Parathyroid adenoma (tissue), 2 donors: ENCODE data around the gene CCNE1.

Experiments
- H2AFZ ChIP-seq: fragments of 300-600 bp; sonication (generic); one replicate; pipeline ENCODE4 v1.7.0; 2017; ENCODE audit warnings: antibody characterized with exemption, mild to moderate bottlenecking
- H3K27ac ChIP-seq: fragments of 300-600 bp; sonication (generic); one replicate; pipeline ENCODE4 v1.7.0; 2017
- H3K27me3 ChIP-seq: fragments of 300-600 bp; sonication (generic); one replicate; pipeline ENCODE4 v1.7.0; 2017; ENCODE audit warnings: low read length; ENCODE audit not compliant: control insufficient read depth, insufficient read depth
- H3K36me3 ChIP-seq: fragments of 300-600 bp; sonication (generic); one replicate; pipeline ENCODE4 v1.7.0; 2017; ENCODE audit warnings: low read length; ENCODE audit not compliant: control insufficient read depth, insufficient read depth
- H3K4me1 ChIP-seq: fragments of 300-600 bp; sonication (generic); one replicate; pipeline ENCODE4 v1.7.0; 2017; ENCODE audit warnings: control low read depth
- H3K4me2 ChIP-seq: fragments of 300-600 bp; sonication (generic); one replicate; pipeline ENCODE4 v1.7.0; 2017; ENCODE audit warnings: low read length
- H3K4me3 ChIP-seq: fragments of 300-600 bp; sonication (generic); one replicate; pipeline ENCODE4 v1.7.0; 2017; ENCODE audit warnings: low read depth, low read length
- H3K79me2 ChIP-seq: fragments of 300-600 bp; sonication (generic); one replicate; pipeline ENCODE4 v1.7.0; 2017; ENCODE audit warnings: control low read depth
- H3K9ac ChIP-seq: fragments of 300-600 bp; sonication (generic); one replicate; pipeline ENCODE4 v1.7.0; 2017; ENCODE audit warnings: mild to moderate bottlenecking
- H3K9me3 ChIP-seq: fragments of 300-600 bp; sonication (generic); one replicate; pipeline ENCODE4 v1.7.0; 2017; ENCODE audit warnings: low read length; ENCODE audit not compliant: control insufficient read depth
- CTCF ChIP-seq: fragments of 300-600 bp; sonication (generic); IDR thresholded peaks from one replicate; pipeline ENCODE4 v1.7.0; 2017; ENCODE audit warnings: antibody characterized with exemption, mild to moderate bottlenecking
- donor health status: primary hyperparathyroidism.

The CCNE1 gene

GRCh38 chr19:29855087-29855486, 43.3 kb downstream of the CCNE1 start:
- no peak overlapping the region for H2AFZ ChIP-seq
- H3K4me1 ChIP-seq, result no peaks in the 10 kb centered on the region
- no peaks in the 10 kb centered on the region for H3K9me3 ChIP-seq
- H3K27me3 ChIP-seq, result no peaks in the 10 kb centered on the region
- no peak overlapping the region for H3K4me2 ChIP-seq
- H3K4me3 ChIP-seq, result no peak overlapping the region
- H3K79me2 ChIP-seq, result no peaks in the 10 kb centered on the region
- no peak overlapping the region for H3K9ac ChIP-seq
- H3K36me3 ChIP-seq, result no peaks in the 10 kb centered on the region
- no peak for TF ChIP-seq CTCF
- no peak overlapping the region for H3K27ac ChIP-seq

- no peak overlapping the region for H3K9ac ChIP-seq
Measured at GRCh38 chr19:29855741-29856500, 44.1 kb downstream of the CCNE1 start.

GRCh38 chr19:29858000-29858596, 46.3 kb downstream of the CCNE1 start:
- H3K4me2 ChIP-seq, result no peak overlapping the region
- no peak overlapping the region for H3K9ac ChIP-seq
- no peaks in the 10 kb centered on the region for H3K9me3 ChIP-seq
- no peaks in the 10 kb centered on the region for H3K36me3 ChIP-seq
- no peak overlapping the region for H3K4me3 ChIP-seq
- peak; percentile 58 for TF ChIP-seq CTCF
- H3K4me1 ChIP-seq, result no peaks in the 10 kb centered on the region
- H3K27me3 ChIP-seq, result no peaks in the 10 kb centered on the region
- H3K79me2 ChIP-seq, result no peaks in the 10 kb centered on the region
- H3K27ac ChIP-seq, result no peak overlapping the region
- H2AFZ ChIP-seq, result no peak overlapping the region

More at GRCh38 chr19:29855741-29856500, 44.1 kb downstream of the CCNE1 start:
- H3K79me2 ChIP-seq, result no peaks in the 10 kb centered on the region
- H3K27ac ChIP-seq, result no peak overlapping the region
- H3K9me3 ChIP-seq, result no peaks in the 10 kb centered on the region
- no peak overlapping the region for H3K4me3 ChIP-seq
- no peaks in the 10 kb centered on the region for H3K36me3 ChIP-seq
- H3K27me3 ChIP-seq, result no peaks in the 10 kb centered on the region
- H3K4me2 ChIP-seq, result no peak overlapping the region
- H3K4me1 ChIP-seq, result no peaks in the 10 kb centered on the region
- no peak for TF ChIP-seq CTCF
- no peak overlapping the region for H2AFZ ChIP-seq

GRCh38 chr19:29858621-29859020, 46.8 kb downstream of the CCNE1 start:
- Histone ChIP-seq H3K9ac (no peak overlapping the region), H3K4me1 (no peaks in the 10 kb centered on the region), H3K4me3 (no peak overlapping the region), H3K27me3 (no peaks in the 10 kb centered on the region), H3K27ac (no peak overlapping the region), H3K36me3 (no peaks in the 10 kb centered on the region), H2AFZ (no peak overlapping the region), H3K79me2 (no peaks in the 10 kb centered on the region), H3K4me2 (no peak overlapping the region), H3K9me3 (no peaks in the 10 kb centered on the region)
- TF ChIP-seq CTCF, result no peak
